MCF 10A (cell line): ENCODE data around the gene BIRC3. TPM values are rescaled to one million over a fixed set of nuclear protein-coding genes. Genes with fewer than 3 reads are reported as not detected.

Experiments
- BruUV-seq: library from RNA; stranded (reverse); fragments of 400-500 nt; replicated peaks from 2 replicates; lab custom pipeline; 2021; lab: Mats Ljungman, UMichigan
- CTCF ChIA-PET: fragments of 300-600 bp; sonication (Branson Sonifier 250); formaldehyde crosslinking; extraction: SDS; loops from one replicate; lab custom pipeline; 2021; ENCODE audit warnings: antibody characterized with exemption, inconsistent platforms; lab: Yijun Ruan, JAX
- POLR2A ChIA-PET: fragments of 300-600, 350-650 bp; sonication (Branson Sonifier 250); formaldehyde crosslinking; extraction: SDS; loops from one replicate; lab custom pipeline; 2020; ENCODE audit warnings: antibody characterized with exemption, inconsistent platforms; lab: Yijun Ruan, JAX
- DNase-seq: peaks from one replicate; pipeline ENCODE4 v3.0.0-alpha.2; 2018; ENCODE audit not compliant: unreplicated experiment
- H3K27ac Mint-ChIP-seq: one replicate; pipeline ENCODE4 v1.8.0; 2022; ENCODE audit warnings: mild to moderate bottlenecking, low read depth, mixed read lengths; ENCODE audit not compliant: unreplicated experiment
- H3K27me3 Mint-ChIP-seq: one replicate; pipeline ENCODE4 v1.8.0; 2022; ENCODE audit warnings: mixed read lengths; ENCODE audit not compliant: insufficient read depth, unreplicated experiment
- H3K36me3 Mint-ChIP-seq: one replicate; pipeline ENCODE4 v1.8.0; 2022; ENCODE audit warnings: mild to moderate bottlenecking, moderate library complexity, mixed read lengths; ENCODE audit not compliant: insufficient read depth, unreplicated experiment
- H3K4me1 Mint-ChIP-seq: one replicate; pipeline ENCODE4 v1.8.0; 2022; ENCODE audit warnings: mixed read lengths; ENCODE audit not compliant: insufficient read depth, unreplicated experiment
- H3K4me3 Mint-ChIP-seq: one replicate; pipeline ENCODE4 v1.8.0; 2022; ENCODE audit warnings: mild to moderate bottlenecking, moderate library complexity, mixed read lengths; ENCODE audit not compliant: unreplicated experiment
- H3K9me3 Mint-ChIP-seq: one replicate; pipeline ENCODE4 v1.8.0; 2022; ENCODE audit warnings: mixed read lengths; ENCODE audit not compliant: unreplicated experiment
- intact Hi-C: fragments of 100-400 bp; cut with micrococcal nuclease; formaldehyde crosslinking; loops from 2 replicates; pipeline ENCODE4 v1.14.1; 2022
- total RNA-seq: library from RNA; stranded (reverse); gene quantifications from 2 replicates; pipeline ENCODE4 v1.2.3, GENCODE V29; 2022
- TF ChIP-seq, protein P1 (sequence below): fragments of 200-600 bp; IDR thresholded peaks from one replicate; pipeline ENCODE4 v1.8.0; 2022; ENCODE audit warnings: antibody characterized with exemption, mild to moderate bottlenecking; ENCODE audit not compliant: unreplicated experiment

BIRC3 gene
- total RNA-seq, 1 experiment from 2014 or later, result 124 TPM

- H3K4me1 Mint-ChIP-seq, result peaks cover 7% of the 10 kb centered on the region
Measured at GRCh38 chr11:102378818-102379217, 61.5 kb downstream of the BIRC3 start.

DNA sequence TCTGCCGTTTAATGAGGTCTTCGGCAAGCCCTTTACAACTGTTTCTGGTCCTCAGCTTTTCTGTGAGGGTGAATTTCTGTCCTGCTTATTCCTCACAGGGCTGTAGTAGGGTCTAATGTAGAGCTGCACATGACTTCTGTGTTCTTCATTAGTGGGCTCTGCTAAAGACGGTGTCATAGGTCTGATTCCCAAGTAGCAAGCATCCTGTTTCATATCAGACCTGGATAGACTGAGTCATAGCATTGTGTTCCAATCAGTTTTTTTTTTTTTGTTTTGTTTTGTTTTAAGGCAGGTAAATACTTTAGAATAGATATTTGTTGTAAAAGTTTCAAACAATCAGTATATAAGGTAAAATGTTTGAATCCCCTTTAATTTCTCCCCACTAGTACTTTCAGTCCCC, 65.1 kb downstream of the BIRC3 start:
- H3K4me1 Mint-ChIP-seq, result no peaks in the 10 kb centered on the region
- no peak overlapping the region for H3K27ac Mint-ChIP-seq
- intact Hi-C loops, result no loop called here
- CTCF ChIA-PET, result interaction anchor here (0.6 to 4.4 kb wide), 7 partner anchors 8 to 231 kb away, joined by 3 to 32 read pairs (median 3); no protein-coding TSS in a partner anchor
- TF ChIP-seq, protein P1, sequence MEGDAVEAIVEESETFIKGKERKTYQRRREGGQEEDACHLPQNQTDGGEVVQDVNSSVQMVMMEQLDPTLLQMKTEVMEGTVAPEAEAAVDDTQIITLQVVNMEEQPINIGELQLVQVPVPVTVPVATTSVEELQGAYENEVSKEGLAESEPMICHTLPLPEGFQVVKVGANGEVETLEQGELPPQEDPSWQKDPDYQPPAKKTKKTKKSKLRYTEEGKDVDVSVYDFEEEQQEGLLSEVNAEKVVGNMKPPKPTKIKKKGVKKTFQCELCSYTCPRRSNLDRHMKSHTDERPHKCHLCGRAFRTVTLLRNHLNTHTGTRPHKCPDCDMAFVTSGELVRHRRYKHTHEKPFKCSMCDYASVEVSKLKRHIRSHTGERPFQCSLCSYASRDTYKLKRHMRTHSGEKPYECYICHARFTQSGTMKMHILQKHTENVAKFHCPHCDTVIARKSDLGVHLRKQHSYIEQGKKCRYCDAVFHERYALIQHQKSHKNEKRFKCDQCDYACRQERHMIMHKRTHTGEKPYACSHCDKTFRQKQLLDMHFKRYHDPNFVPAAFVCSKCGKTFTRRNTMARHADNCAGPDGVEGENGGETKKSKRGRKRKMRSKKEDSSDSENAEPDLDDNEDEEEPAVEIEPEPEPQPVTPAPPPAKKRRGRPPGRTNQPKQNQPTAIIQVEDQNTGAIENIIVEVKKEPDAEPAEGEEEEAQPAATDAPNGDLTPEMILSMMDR, result no peak
- H3K27me3 Mint-ChIP-seq, result no peaks in the 10 kb centered on the region
- no peaks in the 10 kb centered on the region for H3K9me3 Mint-ChIP-seq
- no peak overlapping the region for H3K4me3 Mint-ChIP-seq
- H3K36me3 Mint-ChIP-seq, result peaks cover 78% of the 10 kb centered on the region
- POLR2A ChIA-PET, result no interaction called here
- no TSS peak for BruUV-seq
- DNase-seq, result no peak

More at GRCh38 chr11:102378818-102379217, 61.5 kb downstream of the BIRC3 start:
- Mint-ChIP-seq H3K36me3 (peaks cover 69% of the 10 kb centered on the region), H3K27me3 (no peaks in the 10 kb centered on the region), H3K9me3 (no peaks in the 10 kb centered on the region), H3K4me3 (no peak overlapping the region), H3K27ac (no peak overlapping the region)
- no TSS peak for BruUV-seq
- intact Hi-C loops, result no loop called here
- ChIA-PET POLR2A (no interaction called here), CTCF (interaction anchor here (1.4 to 4.4 kb wide), 2 partner anchors 12 to 117 kb away, joined by 5 to 32 read pairs; no protein-coding TSS in a partner anchor)
- no peak for DNase-seq
- TF ChIP-seq, protein P1, result no peak

GRCh38 chr11:102383839-102384238, 66.6 kb downstream of the BIRC3 start:
- DNase-seq, result no peak
- Mint-ChIP-seq H3K4me3 (no peak overlapping the region), H3K9me3 (no peaks in the 10 kb centered on the region), H3K4me1 (no peaks in the 10 kb centered on the region), H3K36me3 (peaks cover 78% of the 10 kb centered on the region), H3K27ac (peak overlapping the region; percentile 26), H3K27me3 (no peaks in the 10 kb centered on the region)
- intact Hi-C loops, result no loop called here
- no TSS peak for BruUV-seq
- ChIA-PET POLR2A (no interaction called here), CTCF (interaction anchor here (0.7 to 1.3 kb wide), 3 partner anchors 17 to 230 kb away, joined by 3 to 5 read pairs (median 3); no protein-coding TSS in a partner anchor)
- TF ChIP-seq, protein P1, result no peak

- CTCF ChIA-PET, result interaction anchor here (0.7 to 1.3 kb wide), 5 partner anchors 9 to 229 kb away, joined by 3 to 5 read pairs (median 3); no protein-coding TSS in a partner anchor
- intact Hi-C loops, result no loop called here
- no peak overlapping the region for H3K4me3 Mint-ChIP-seq
- H3K36me3 Mint-ChIP-seq, result peaks cover 80% of the 10 kb centered on the region
- POLR2A ChIA-PET, result interaction anchor here (0.7 to 1.2 kb wide), 2 partner anchors 22 to 36 kb away, joined by 3 read pairs; no protein-coding TSS in a partner anchor
- H3K4me1 Mint-ChIP-seq, result no peaks in the 10 kb centered on the region
- no TSS peak for BruUV-seq
- H3K27ac Mint-ChIP-seq, result no peak overlapping the region
- H3K9me3 Mint-ChIP-seq, result no peaks in the 10 kb centered on the region
- H3K27me3 Mint-ChIP-seq, result no peaks in the 10 kb centered on the region
- DNase-seq, result no peak
- TF ChIP-seq, protein P1, result no peak
Measured at GRCh38 chr11:102384419-102385079, 67.3 kb downstream of the BIRC3 start.
